Smooth muscle cell (in vitro differentiated cells): ENCODE results near the gene PPP2R2C. TPM values are rescaled to one million over a fixed set of nuclear protein-coding genes. Genes with fewer than 3 reads are reported as not detected.

Source experiments
- DNase-seq: peaks from one replicate; lab custom pipeline; 2025; ENCODE audit not compliant: unreplicated experiment; lab: John Stamatoyannopoulos, UW
- H2AFZ ChIP-seq: fragments of 200-600 bp; sonication (generic); 2 replicates; pipeline ENCODE4 v1.6.0; 2016; ENCODE audit warnings: antibody characterized with exemption, low read depth, mild to moderate bottlenecking
- H3F3A ChIP-seq: fragments of 200-600 bp; sonication (generic); 2 replicates; pipeline ENCODE4 v1.6.0; 2017; ENCODE audit warnings: antibody characterized with exemption, low read depth
- H3K27ac ChIP-seq: fragments of 200-600 bp; sonication (generic); 2 replicates; pipeline ENCODE4 v1.5.1; 2016; ENCODE audit warnings: low read depth, mild to moderate bottlenecking
- H3K27me3 ChIP-seq: fragments of 200-600 bp; sonication (generic); 2 replicates; pipeline ENCODE4 v1.6.1; 2016; ENCODE audit warnings: low read depth, mild to moderate bottlenecking
- H3K36me3 ChIP-seq: fragments of 200-600 bp; sonication (generic); 2 replicates; pipeline ENCODE4 v1.5.1; 2016; ENCODE audit warnings: low read depth
- H3K4me1 ChIP-seq: fragments of 200-600 bp; sonication (generic); 2 replicates; pipeline ENCODE4 v1.5.1; 2016; ENCODE audit warnings: low read depth
- H3K4me2 ChIP-seq: fragments of 200-600 bp; sonication (generic); 2 replicates; pipeline ENCODE4 v1.6.0; 2016; ENCODE audit warnings: mild to moderate bottlenecking
- H3K4me3 ChIP-seq: fragments of 200-600 bp; sonication (generic); 2 replicates; pipeline ENCODE4 v1.5.1; 2016; ENCODE audit warnings: mild to moderate bottlenecking
- H3K79me2 ChIP-seq: fragments of 200-600 bp; sonication (generic); 2 replicates; pipeline ENCODE4 v1.6.0; 2016; ENCODE audit warnings: low read depth, mild to moderate bottlenecking
- H3K9ac ChIP-seq: fragments of 200-600 bp; sonication (generic); 2 replicates; pipeline ENCODE4 v1.6.0; 2016; ENCODE audit warnings: low read depth
- H3K9me3 ChIP-seq: fragments of 200-600 bp; sonication (generic); replicated peaks from 2 replicates; pipeline ENCODE4 v1.5.1; 2016; ENCODE audit warnings: low read depth
- H4K20me1 ChIP-seq: fragments of 200-600 bp; sonication (generic); 2 replicates; pipeline ENCODE4 v1.6.0; 2016; ENCODE audit warnings: low read depth
- CTCF ChIP-seq: fragments of 200-600 bp; sonication (generic); IDR thresholded peaks from 2 replicates; pipeline ENCODE4 v1.5.1; 2017; ENCODE audit warnings: borderline replicate concordance, mild to moderate bottlenecking, antibody characterized with exemption; ENCODE audit not compliant: insufficient read depth, poor library complexity, severe bottlenecking
- WGBS: methylation state at CpG from one replicate; pipeline ENCODE4 v1.1.7; 2016; ENCODE audit warnings: low lambda C conversion rate; 5-methylcytosine and 5-hydroxymethylcytosine counted together
- polyA plus RNA-seq: library from polyadenylated mRNA; unstranded; fragments of >200 nt; fragmentation: Nextera tagmentation; extraction: Ambion mirVana; gene quantifications from 2 replicates; pipeline ENCODE4 v1.2.1, GENCODE V29; 2016
- total RNA-seq: library from RNA; depleted of rRNA; stranded (reverse); fragments of >200 nt; gene quantifications from 2 replicates; pipeline ENCODE4 v1.2.3, GENCODE V29; 2014

PPP2R2C gene
- total and polyA plus RNA-seq, 2 experiments from 2014 or later: 0.54 to 1.8 TPM

- Histone ChIP-seq H4K20me1 (no peaks in the 10 kb centered on the region), H3K27me3 (no peaks in the 10 kb centered on the region), H3K4me3 (no peak overlapping the region), H3K36me3 (no peaks in the 10 kb centered on the region), H3K9ac (no peak overlapping the region), H3K4me1 (no peaks in the 10 kb centered on the region), H3K27ac (no peak overlapping the region), H3K4me2 (no peak overlapping the region), H3F3A (no peaks in the 10 kb centered on the region), H2AFZ (no peak overlapping the region), H3K9me3 (no peaks in the 10 kb centered on the region), H3K79me2 (no peaks in the 10 kb centered on the region)
- DNase-seq: no peak
- no peak for TF ChIP-seq CTCF
- WGBS: 87% methylated on average over 6 of the region's 6 CpGs
Observed at GRCh38 chr4:6316461-6317003, 155.9 kb downstream of the PPP2R2C start.

- H2AFZ ChIP-seq: no peak overlapping the region
- no peak for TF ChIP-seq CTCF
- no peaks in the 10 kb centered on the region for H3K9me3 ChIP-seq
- no peak overlapping the region for H3K9ac ChIP-seq
- H4K20me1 ChIP-seq: no peaks in the 10 kb centered on the region
- no peak overlapping the region for H3K27ac ChIP-seq
- no peaks in the 10 kb centered on the region for H3K79me2 ChIP-seq
- H3F3A ChIP-seq: no peaks in the 10 kb centered on the region
- H3K27me3 ChIP-seq: no peaks in the 10 kb centered on the region
- DNase-seq: no peak
- H3K4me3 ChIP-seq: no peak overlapping the region
- WGBS: 60% methylated on average over 6 of the region's 6 CpGs
- H3K4me2 ChIP-seq: no peak overlapping the region
- H3K36me3 ChIP-seq: no peaks in the 10 kb centered on the region
- no peaks in the 10 kb centered on the region for H3K4me1 ChIP-seq
Observed at GRCh38 chr4:6313216-6313615, 159.2 kb downstream of the PPP2R2C start.

GRCh38 chr4:6309777-6310176 lies 162.6 kb downstream of the PPP2R2C start:
- Histone ChIP-seq H3K27me3 (no peaks in the 10 kb centered on the region), H3K27ac (no peak overlapping the region), H3F3A (no peaks in the 10 kb centered on the region), H3K79me2 (no peaks in the 10 kb centered on the region), H3K4me2 (peak overlapping the region; percentile 98), H2AFZ (peak overlapping the region; percentile 87), H3K9me3 (no peaks in the 10 kb centered on the region), H3K36me3 (no peaks in the 10 kb centered on the region), H3K4me1 (no peaks in the 10 kb centered on the region), H3K9ac (no peak overlapping the region), H3K4me3 (peak overlapping the region; percentile 63), H4K20me1 (no peaks in the 10 kb centered on the region)
- TF ChIP-seq CTCF: no peak
- DNase-seq: no peak
- WGBS: 88% methylated on average over 7 of the region's 7 CpGs
